Testis (tissue), 2 donors: ENCODE measurements around the gene TMEM208.

Experiments
- POLR2A ChIP-seq: fragments of 450-650 bp; IDR thresholded peaks from one replicate; pipeline ENCODE4 v1.6.1; 2017; ENCODE audit warnings: antibody characterized with exemption, mild to moderate bottlenecking, moderate library complexity
- TF ChIP-seq, protein P1 (sequence below), 3 experiments: fragments of 450-650 bp in 2 of 3; fragments of 200-600 bp in 1 of 3; sonication (generic) in 1 of 3; IDR thresholded peaks; one replicate each; pipeline ENCODE4 v1.5.1; 2016 to 2019; ENCODE audit warnings: antibody characterized with exemption in 3 of 3, mild to moderate bottlenecking in 2 of 3, moderate library complexity in 1 of 3

DNA sequence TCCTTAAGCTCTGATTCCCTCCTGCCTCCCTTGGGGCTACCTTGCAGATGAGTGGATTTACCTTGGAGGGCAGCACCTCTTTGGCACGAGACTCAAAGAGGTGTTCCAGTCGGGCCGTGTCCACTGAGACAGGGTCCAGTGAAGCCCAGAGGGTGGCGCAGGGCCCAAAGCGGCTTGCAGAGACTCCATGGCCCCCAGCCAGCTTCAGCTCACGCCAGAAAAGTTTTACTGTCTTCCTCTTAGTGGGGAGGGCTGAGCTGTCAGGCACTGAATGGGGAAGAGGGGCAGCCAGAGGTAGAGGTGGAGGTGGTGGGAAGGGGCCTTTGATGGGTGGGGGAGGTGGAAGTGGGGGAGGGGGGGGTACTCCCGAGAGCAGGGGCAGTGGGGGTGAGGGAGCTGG is 6.7 kb downstream of the TMEM208 start:
- TF ChIP-seq, protein P1, sequence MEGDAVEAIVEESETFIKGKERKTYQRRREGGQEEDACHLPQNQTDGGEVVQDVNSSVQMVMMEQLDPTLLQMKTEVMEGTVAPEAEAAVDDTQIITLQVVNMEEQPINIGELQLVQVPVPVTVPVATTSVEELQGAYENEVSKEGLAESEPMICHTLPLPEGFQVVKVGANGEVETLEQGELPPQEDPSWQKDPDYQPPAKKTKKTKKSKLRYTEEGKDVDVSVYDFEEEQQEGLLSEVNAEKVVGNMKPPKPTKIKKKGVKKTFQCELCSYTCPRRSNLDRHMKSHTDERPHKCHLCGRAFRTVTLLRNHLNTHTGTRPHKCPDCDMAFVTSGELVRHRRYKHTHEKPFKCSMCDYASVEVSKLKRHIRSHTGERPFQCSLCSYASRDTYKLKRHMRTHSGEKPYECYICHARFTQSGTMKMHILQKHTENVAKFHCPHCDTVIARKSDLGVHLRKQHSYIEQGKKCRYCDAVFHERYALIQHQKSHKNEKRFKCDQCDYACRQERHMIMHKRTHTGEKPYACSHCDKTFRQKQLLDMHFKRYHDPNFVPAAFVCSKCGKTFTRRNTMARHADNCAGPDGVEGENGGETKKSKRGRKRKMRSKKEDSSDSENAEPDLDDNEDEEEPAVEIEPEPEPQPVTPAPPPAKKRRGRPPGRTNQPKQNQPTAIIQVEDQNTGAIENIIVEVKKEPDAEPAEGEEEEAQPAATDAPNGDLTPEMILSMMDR (IDR thresholded peaks at IDR 0.05), result no peak
- TF ChIP-seq POLR2A, result no peak
